HepG2 (cell line): ENCODE data around the gene FUT6. TPM values are rescaled to one million over a fixed set of nuclear protein-coding genes. Genes with fewer than 3 reads are reported as not detected.
A peak's percentile ranks its signal among the peaks of the same experiment; 100 is the strongest.

Experiments used
- KDM4B ChIP-seq: sonication (generic); formaldehyde crosslinking; IDR thresholded peaks from 2 replicates; pipeline ENCODE4 v1.4.0; 2020; ENCODE audit warnings: missing genetic modification reagents
- KMT2B ChIP-seq: IDR thresholded peaks from 2 replicates; pipeline ENCODE4 v1.6.1; 2016; ENCODE audit warnings: missing genetic modification reagents, missing compliant biosample characterization
- MIXL1 ChIP-seq: IDR thresholded peaks from 2 replicates; pipeline ENCODE4 v1.6.1; 2016
- NAIF1 ChIP-seq: sonication (generic); formaldehyde crosslinking; IDR thresholded peaks from 2 replicates; pipeline ENCODE4 v1.5.0; 2020; ENCODE audit warnings: mild to moderate bottlenecking, missing genetic modification reagents, borderline replicate concordance
- NKX3-1 ChIP-seq: sonication (generic); formaldehyde crosslinking; IDR thresholded peaks from 2 replicates; pipeline ENCODE4 v1.5.0; 2020; ENCODE audit warnings: missing genetic modification reagents
- NR2F1 ChIP-seq, 2 experiments: fragments of 450-650 bp in 1 of 2; formaldehyde crosslinking in 1 of 2; IDR thresholded peaks; 2 replicates each; pipeline versions ENCODE4 v1.5.0 to v1.6.1; 2016 to 2020; ENCODE audit warnings: mild to moderate bottlenecking in 1 of 2, missing compliant biosample characterization in 1 of 2, missing genetic modification reagents in 1 of 2, moderate library complexity in 1 of 2
- POLR2A ChIP-seq, 2 experiments: IDR thresholded peaks; 2 replicates each; pipeline ENCODE4 v1.6.1; 2011; ENCODE audit warnings: low read depth in 2 of 2, low read length in 2 of 2, mild to moderate bottlenecking in 1 of 2, moderate library complexity in 1 of 2; ENCODE audit not compliant: insufficient read depth in 1 of 2
- RAD51 ChIP-seq: fragments of 450-650 bp; IDR thresholded peaks from 2 replicates; pipeline ENCODE4 v1.6.1; 2016; ENCODE audit warnings: borderline replicate concordance
- RARA ChIP-seq: IDR thresholded peaks from 2 replicates; pipeline ENCODE4 v1.6.1; 2016; ENCODE audit warnings: missing genetic modification reagents, missing compliant biosample characterization
- REL ChIP-seq: sonication (generic); formaldehyde crosslinking; conservative IDR thresholded peaks from 2 replicates; pipeline ENCODE4 v1.8.0; 2022; ENCODE audit warnings: mild to moderate bottlenecking, missing genetic modification reagents, moderate library complexity
- SATB2 ChIP-seq: sonication (generic); formaldehyde crosslinking; IDR thresholded peaks from 2 replicates; pipeline ENCODE4 v1.5.0; 2020; ENCODE audit warnings: missing genetic modification reagents
- SMC3 ChIP-seq: IDR thresholded peaks from 2 replicates; pipeline ENCODE4 v1.6.1; 2011; ENCODE audit warnings: low read length, improper control_type of control experiment
- ZBTB3 ChIP-seq: sonication (generic); formaldehyde crosslinking; IDR thresholded peaks from 2 replicates; pipeline ENCODE4 v1.4.0; 2020; ENCODE audit warnings: low read depth, mild to moderate bottlenecking, moderate library complexity, missing genetic modification reagents, borderline replicate concordance
- ZNF343 ChIP-seq: sonication (generic); formaldehyde crosslinking; IDR thresholded peaks from 2 replicates; pipeline ENCODE4 v1.4.0; 2020; ENCODE audit warnings: mild to moderate bottlenecking, missing genetic modification reagents
- ZNF350 ChIP-seq: sonication (generic); formaldehyde crosslinking; IDR thresholded peaks from 2 replicates; pipeline ENCODE4 v1.4.0; 2020; ENCODE audit warnings: mild to moderate bottlenecking, low read depth, missing genetic modification reagents, borderline replicate concordance
- ZNF382 ChIP-seq: sonication (generic); formaldehyde crosslinking; IDR thresholded peaks from 2 replicates; pipeline ENCODE4 v1.5.0; 2020; ENCODE audit warnings: missing genetic modification reagents, mild to moderate bottlenecking, borderline replicate concordance
- ZNF619 ChIP-seq: sonication (generic); formaldehyde crosslinking; IDR thresholded peaks from 2 replicates; pipeline ENCODE4 v1.4.0; 2020; ENCODE audit warnings: mild to moderate bottlenecking, missing genetic modification reagents
- polyA plus RNA-seq, 8 experiments: library from polyadenylated mRNA; depleted of rRNA in 3 of 8; stranded (reverse) in 7 of 8; unstranded in 1 of 8; fragments of >200 nt; fragmentation: Illumina TruSeq in 4 of 8; extraction: Trizol in 4 of 8; gene quantifications; 2 replicates each; pipeline versions ENCODE4 v1.2.1 to v1.2.3, GENCODE V29; 2011 to 2016; ENCODE audit warnings: low read depth in 4 of 8, missing spikeins in 1 of 8, mixed read lengths in 1 of 8; ENCODE audit not compliant: insufficient read depth in 1 of 8
- total RNA-seq, 5 experiments: library from RNA; depleted of rRNA; stranded (reverse); fragments of >200 nt; fragmentation: Illumina TruSeq; extraction: Trizol; gene quantifications; 2 replicates each; pipeline ENCODE4 v1.2.3, GENCODE V29; 2016; ENCODE audit warnings: low read depth in 1 of 5
- TF ChIP-seq, protein P1 (sequence below), 2 experiments: IDR thresholded peaks; 2 replicates each; pipeline ENCODE4 v1.6.1; 2011 to 2012; ENCODE audit warnings: low read length in 2 of 2, borderline replicate concordance in 1 of 2, low read depth in 1 of 2, mild to moderate bottlenecking in 1 of 2, moderate library complexity in 1 of 2
- TF ChIP-seq, protein P2 (sequence below): sonication (generic); formaldehyde crosslinking; IDR thresholded peaks from 2 replicates; pipeline ENCODE4 v1.5.0; 2020; ENCODE audit warnings: mild to moderate bottlenecking, missing genetic modification reagents
- TF ChIP-seq, protein P3 (sequence below): IDR thresholded peaks from 2 replicates; pipeline ENCODE4 v1.6.1; 2016; ENCODE audit warnings: missing compliant biosample characterization, missing genetic modification reagents, borderline replicate concordance

Gene FUT6
- total and polyA plus RNA-seq, 2 of the 13 experiments (the other 11 are each of a cell fraction or from before 2014, with no cell fraction given): 8.2 to 27.7 TPM

DNA sequence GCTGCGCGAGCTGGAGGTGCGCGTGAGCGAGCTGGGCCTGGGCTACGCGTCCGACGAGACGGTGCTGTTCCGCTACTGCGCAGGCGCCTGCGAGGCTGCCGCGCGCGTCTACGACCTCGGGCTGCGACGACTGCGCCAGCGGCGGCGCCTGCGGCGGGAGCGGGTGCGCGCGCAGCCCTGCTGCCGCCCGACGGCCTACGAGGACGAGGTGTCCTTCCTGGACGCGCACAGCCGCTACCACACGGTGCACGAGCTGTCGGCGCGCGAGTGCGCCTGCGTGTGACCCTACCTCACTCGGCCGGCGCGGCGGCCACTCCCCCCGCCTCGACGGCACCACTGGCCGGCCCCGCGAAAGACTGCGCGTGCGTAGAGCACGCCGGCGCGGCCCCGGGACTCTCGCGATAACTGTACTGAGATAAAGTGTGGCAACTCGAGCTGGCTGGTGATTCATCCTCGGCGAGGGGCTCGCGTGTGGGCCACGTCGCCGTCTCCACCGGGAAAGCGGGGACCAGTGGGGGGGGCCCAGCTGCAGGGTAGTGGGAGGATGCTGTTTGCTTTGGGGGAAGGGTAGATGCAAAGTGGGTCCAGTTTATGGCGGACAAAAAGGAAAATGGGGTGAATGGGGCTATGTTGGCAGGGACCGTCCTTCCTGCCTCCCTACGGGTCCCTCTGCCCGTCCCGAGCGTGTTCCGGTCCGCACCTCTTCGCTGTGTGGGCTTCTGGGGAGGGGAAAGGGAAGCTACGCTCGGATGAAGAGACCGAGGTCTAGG, 11.4 kb downstream of the FUT6 start (continued):
- TF ChIP-seq, protein P1, sequence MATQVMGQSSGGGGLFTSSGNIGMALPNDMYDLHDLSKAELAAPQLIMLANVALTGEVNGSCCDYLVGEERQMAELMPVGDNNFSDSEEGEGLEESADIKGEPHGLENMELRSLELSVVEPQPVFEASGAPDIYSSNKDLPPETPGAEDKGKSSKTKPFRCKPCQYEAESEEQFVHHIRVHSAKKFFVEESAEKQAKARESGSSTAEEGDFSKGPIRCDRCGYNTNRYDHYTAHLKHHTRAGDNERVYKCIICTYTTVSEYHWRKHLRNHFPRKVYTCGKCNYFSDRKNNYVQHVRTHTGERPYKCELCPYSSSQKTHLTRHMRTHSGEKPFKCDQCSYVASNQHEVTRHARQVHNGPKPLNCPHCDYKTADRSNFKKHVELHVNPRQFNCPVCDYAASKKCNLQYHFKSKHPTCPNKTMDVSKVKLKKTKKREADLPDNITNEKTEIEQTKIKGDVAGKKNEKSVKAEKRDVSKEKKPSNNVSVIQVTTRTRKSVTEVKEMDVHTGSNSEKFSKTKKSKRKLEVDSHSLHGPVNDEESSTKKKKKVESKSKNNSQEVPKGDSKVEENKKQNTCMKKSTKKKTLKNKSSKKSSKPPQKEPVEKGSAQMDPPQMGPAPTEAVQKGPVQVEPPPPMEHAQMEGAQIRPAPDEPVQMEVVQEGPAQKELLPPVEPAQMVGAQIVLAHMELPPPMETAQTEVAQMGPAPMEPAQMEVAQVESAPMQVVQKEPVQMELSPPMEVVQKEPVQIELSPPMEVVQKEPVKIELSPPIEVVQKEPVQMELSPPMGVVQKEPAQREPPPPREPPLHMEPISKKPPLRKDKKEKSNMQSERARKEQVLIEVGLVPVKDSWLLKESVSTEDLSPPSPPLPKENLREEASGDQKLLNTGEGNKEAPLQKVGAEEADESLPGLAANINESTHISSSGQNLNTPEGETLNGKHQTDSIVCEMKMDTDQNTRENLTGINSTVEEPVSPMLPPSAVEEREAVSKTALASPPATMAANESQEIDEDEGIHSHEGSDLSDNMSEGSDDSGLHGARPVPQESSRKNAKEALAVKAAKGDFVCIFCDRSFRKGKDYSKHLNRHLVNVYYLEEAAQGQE (IDR thresholded peaks at IDR 0.05; ENCODE audit: borderline replicate concordance in 1 of 2, low read depth in 1 of 2, low read length in 2 of 2): no peak
- TF ChIP-seq, protein P2, sequence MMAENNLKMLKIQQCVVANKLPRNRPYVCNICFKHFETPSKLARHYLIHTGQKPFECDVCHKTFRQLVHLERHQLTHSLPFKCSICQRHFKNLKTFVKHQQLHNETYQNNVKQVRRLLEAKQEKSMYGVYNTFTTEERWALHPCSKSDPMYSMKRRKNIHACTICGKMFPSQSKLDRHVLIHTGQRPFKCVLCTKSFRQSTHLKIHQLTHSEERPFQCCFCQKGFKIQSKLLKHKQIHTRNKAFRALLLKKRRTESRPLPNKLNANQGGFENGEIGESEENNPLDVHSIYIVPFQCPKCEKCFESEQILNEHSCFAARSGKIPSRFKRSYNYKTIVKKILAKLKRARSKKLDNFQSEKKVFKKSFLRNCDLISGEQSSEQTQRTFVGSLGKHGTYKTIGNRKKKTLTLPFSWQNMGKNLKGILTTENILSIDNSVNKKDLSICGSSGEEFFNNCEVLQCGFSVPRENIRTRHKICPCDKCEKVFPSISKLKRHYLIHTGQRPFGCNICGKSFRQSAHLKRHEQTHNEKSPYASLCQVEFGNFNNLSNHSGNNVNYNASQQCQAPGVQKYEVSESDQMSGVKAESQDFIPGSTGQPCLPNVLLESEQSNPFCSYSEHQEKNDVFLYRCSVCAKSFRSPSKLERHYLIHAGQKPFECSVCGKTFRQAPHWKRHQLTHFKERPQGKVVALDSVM (CRISPR knock-in tag): peak; percentile 63
- TF ChIP-seq NAIF1 (CRISPR knock-in tag): 0 out of 2 replicates have a peak, but pooled peaks have one; percentile 45
- TF ChIP-seq SMC3: no peak
- TF ChIP-seq KDM4B (CRISPR knock-in tag): no peak
- TF ChIP-seq NKX3-1 (CRISPR knock-in tag): no peak
- TF ChIP-seq ZNF343 (CRISPR knock-in tag): 0 out of 2 replicates have a peak, but pooled peaks have one; percentile 67
- peak; percentile 29; the same call in 1 of the 2 replicates for TF ChIP-seq KMT2B
- TF ChIP-seq MIXL1 (CRISPR knock-in tag): peak; percentile 76; the same call in 1 of the 2 replicates
- peak; percentile 96 to 99 for TF ChIP-seq POLR2A (IDR thresholded peaks at IDR 0.05; ENCODE audit: insufficient read depth in 1 of 2, low read depth in 2 of 2, low read length in 2 of 2)
- peak; percentile 15; the same call in 1 of the 2 replicates for TF ChIP-seq RARA
- no peak for TF ChIP-seq ZNF382
- no peak for TF ChIP-seq RAD51
- TF ChIP-seq, protein P3, sequence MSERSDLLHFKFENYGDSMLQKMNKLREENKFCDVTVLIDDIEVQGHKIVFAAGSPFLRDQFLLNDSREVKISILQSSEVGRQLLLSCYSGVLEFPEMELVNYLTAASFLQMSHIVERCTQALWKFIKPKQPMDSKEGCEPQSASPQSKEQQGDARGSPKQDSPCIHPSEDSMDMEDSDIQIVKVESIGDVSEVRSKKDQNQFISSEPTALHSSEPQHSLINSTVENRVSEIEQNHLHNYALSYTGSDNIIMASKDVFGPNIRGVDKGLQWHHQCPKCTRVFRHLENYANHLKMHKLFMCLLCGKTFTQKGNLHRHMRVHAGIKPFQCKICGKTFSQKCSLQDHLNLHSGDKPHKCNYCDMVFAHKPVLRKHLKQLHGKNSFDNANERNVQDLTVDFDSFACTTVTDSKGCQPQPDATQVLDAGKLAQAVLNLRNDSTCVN: peak; percentile 76; the same call in 1 of the 2 replicates
- peak; percentile 83; the same call in 1 of the 2 replicates for TF ChIP-seq REL (CRISPR knock-in tag)
- TF ChIP-seq SATB2 (CRISPR knock-in tag): peak; percentile 19; the same call in 1 of the 2 replicates
- no peak; a peak in 1 of 4 replicates for TF ChIP-seq NR2F1 (CRISPR knock-in tag; IDR thresholded peaks at IDR 0.05)
- peak; percentile 71; the same call in 1 of the 2 replicates for TF ChIP-seq ZNF350 (CRISPR knock-in tag)
- peak; percentile 91; the same call in 1 of the 2 replicates for TF ChIP-seq ZNF619 (CRISPR knock-in tag)
- TF ChIP-seq ZBTB3 (CRISPR knock-in tag): peak; percentile 56; the same call in 1 of the 2 replicates
